ENCODE data around the gene MOV10.

Gene MOV10

DNA sequence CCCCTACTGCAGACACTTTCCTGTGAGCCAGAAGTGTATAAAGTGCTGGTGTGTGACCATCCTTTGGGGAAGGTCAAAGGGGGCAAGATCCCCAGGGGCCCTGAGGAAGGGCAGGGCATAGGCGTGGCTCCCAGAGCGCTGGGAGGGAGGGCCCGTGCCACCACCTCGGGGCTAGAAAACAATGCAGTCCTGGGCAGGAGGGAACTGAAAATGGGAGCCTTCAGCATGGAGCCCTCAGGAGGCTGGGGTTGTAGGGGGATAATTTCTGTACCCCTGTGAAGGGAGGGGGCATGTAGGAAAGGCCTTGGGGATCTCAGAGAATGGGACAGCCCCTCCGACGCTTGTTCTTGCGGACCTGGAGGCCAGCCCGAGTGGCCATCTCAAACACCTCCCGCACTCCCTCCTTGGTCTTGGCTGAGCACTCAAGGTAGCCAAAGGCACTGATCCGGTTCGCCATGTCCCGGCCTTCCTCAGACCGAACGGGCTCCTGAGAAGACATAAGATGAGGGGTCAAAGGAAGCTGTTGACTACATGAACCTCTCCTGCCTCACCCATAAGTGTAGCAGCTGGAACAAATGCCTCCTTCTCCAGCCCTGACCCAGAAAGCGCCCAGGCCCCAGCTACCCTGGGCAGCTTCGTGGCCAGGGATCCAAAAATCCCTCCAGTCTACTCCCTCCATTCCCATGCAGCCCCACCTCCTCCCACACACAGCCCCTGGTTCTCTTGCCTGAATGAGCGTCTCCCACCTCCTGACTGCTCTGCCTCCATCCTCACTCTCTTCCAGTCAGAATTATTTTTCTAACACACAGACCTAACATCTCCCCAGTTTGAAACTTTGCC is 27.0 kb downstream of the MOV10 start (continued):
- TF ChIP-seq ZEB2 (tag by site-specific recombination; IDR thresholded peaks at IDR 0.05) (no peak), ZNF658 (tag by site-specific recombination; IDR thresholded peaks at IDR 0.05) (no peak), ZNF423 (tag by site-specific recombination; IDR thresholded peaks at IDR 0.05) (no peak), ZBTB48 (tag by site-specific recombination; IDR thresholded peaks at IDR 0.05) (peak; percentile 34; the same call in 1 of the 2 replicates), ZBTB6 (tag by site-specific recombination; IDR thresholded peaks at IDR 0.05) (no peak), ZNF501 (tag by site-specific recombination; IDR thresholded peaks at IDR 0.05) (no peak), ZNF514 (tag by site-specific recombination; IDR thresholded peaks at IDR 0.05) (no peak), GLIS2 (tag by site-specific recombination; IDR thresholded peaks at IDR 0.05) (no peak), GFI1B (tag by site-specific recombination; IDR thresholded peaks at IDR 0.05) (no peak), ZNF2 (tag by site-specific recombination; IDR thresholded peaks at IDR 0.05) (no peak; the same call in 1 of the 2 replicates), YY1 (tag by site-specific recombination; IDR thresholded peaks at IDR 0.05) (no peak), ZNF280C (tag by site-specific recombination; IDR thresholded peaks at IDR 0.05) (no peak), ZNF645 (tag by site-specific recombination; IDR thresholded peaks at IDR 0.05) (no peak), SP2 (tag by site-specific recombination; IDR thresholded peaks at IDR 0.05) (peak; percentile 32; the same call in 1 of the 2 replicates)
- TF ChIP-seq, protein P1, sequence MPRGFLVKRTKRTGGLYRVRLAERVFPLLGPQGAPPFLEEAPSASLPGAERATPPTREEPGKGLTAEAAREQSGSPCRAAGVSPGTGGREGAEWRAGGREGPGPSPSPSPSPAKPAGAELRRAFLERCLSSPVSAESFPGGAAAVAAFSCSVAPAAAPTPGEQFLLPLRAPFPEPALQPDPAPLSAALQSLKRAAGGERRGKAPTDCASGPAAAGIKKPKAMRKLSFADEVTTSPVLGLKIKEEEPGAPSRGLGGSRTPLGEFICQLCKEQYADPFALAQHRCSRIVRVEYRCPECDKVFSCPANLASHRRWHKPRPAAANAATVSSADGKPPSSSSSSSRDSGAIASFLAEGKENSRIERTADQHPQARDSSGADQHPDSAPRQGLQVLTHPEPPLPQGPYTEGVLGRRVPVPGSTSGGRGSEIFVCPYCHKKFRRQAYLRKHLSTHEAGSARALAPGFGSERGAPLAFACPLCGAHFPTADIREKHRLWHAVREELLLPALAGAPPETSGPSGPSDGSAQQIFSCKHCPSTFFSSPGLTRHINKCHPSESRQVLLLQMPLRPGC (tag by site-specific recombination; IDR thresholded peaks at IDR 0.05), result peak; percentile 49; the same call in 1 of the 2 replicates

- Histone ChIP-seq H3K36me3 (ENCODE audit: control insufficient read depth in 2 of 2, insufficient read depth in 1 of 2, low read length in 2 of 2) (peaks cover 0 to 66% of the 10 kb centered on the region in 2 experiments; a peak in 1 of 3 replicates), H3K4me3 (ENCODE audit: low read depth, low read length) (no peak overlapping the region), H3K4me1 (ENCODE audit: control insufficient read depth, insufficient read depth, low read length) (peaks cover 21% of the 10 kb centered on the region), H3K27ac (ENCODE audit: extremely low read depth, low read depth, low read length) (no peak overlapping the region), H3K9me3 (ENCODE audit: control insufficient read depth, insufficient read depth, low read depth, low read length) (no peaks in the 10 kb centered on the region)
- TF ChIP-seq ZNF654 (tag by site-specific recombination; IDR thresholded peaks at IDR 0.05; ENCODE audit: low read depth) (no peak), ZNF366 (tag by site-specific recombination; conservative IDR thresholded peaks at IDR 0.05) (peak; percentile 68), PRDM10 (tag by site-specific recombination; IDR thresholded peaks at IDR 0.05) (peak; percentile 65), ZNF350 (tag by site-specific recombination; IDR thresholded peaks at IDR 0.05) (no peak), ZNF341 (tag by site-specific recombination; IDR thresholded peaks at IDR 0.05; ENCODE audit: low read depth) (peak; percentile 85)
- POLR2A ChIA-PET, result interaction anchor here (1.0 to 9.8 kb wide), 4 partner anchors 13 to 83 kb away, joined by 3 to 91 read pairs (median 6); partner anchors contain the start of genes MOV10 and ST7L
- CTCF ChIA-PET, result interaction anchor here (0.6 to 2.0 kb wide), 4 partner anchors 13 to 477 kb away, joined by 3 to 12 read pairs (median 4); partner anchors contain the start of genes MOV10 and PPM1J
Measured at GRCh38 chr1:112702067-112702395, 27.6 kb downstream of the MOV10 start.
